Neuronal stem cell (in vitro differentiated cells): ENCODE results near the gene YBX3.

ENCODE experiments used
- DNase-seq: peaks from one replicate; pipeline ENCODE4 v3.0.0-alpha.2; 2013; ENCODE audit warnings: low spot score
- H2AFZ ChIP-seq: one replicate; pipeline ENCODE4 v1.6.1; 2013; ENCODE audit warnings: mild to moderate bottlenecking, low read length, inconsistent platforms
- H2AK5ac ChIP-seq: 2 replicates; pipeline ENCODE4 v1.6.1; 2013; ENCODE audit warnings: low read depth, mild to moderate bottlenecking, inconsistent platforms, low read length, moderate library complexity, mixed read lengths
- H2BK120ac ChIP-seq: 2 replicates; pipeline ENCODE4 v1.6.1; 2013; ENCODE audit warnings: low read depth, mild to moderate bottlenecking, inconsistent platforms, low read length, moderate library complexity, mixed read lengths
- H2BK12ac ChIP-seq: one replicate; pipeline ENCODE4 v1.6.1; 2013; ENCODE audit warnings: low read length, inconsistent platforms
- H2BK15ac ChIP-seq: 2 replicates; pipeline ENCODE4 v1.6.1; 2013; ENCODE audit warnings: mild to moderate bottlenecking, low read length, inconsistent platforms, mixed read lengths
- H2BK5ac ChIP-seq: one replicate; pipeline ENCODE4 v1.6.1; 2013; ENCODE audit warnings: inconsistent platforms, mild to moderate bottlenecking, low read length, moderate library complexity
- H3K14ac ChIP-seq: one replicate; pipeline ENCODE4 v1.6.1; 2013; ENCODE audit warnings: low read length, inconsistent platforms
- H3K18ac ChIP-seq: 2 replicates; pipeline ENCODE4 v1.6.1; 2013; ENCODE audit warnings: low read length, inconsistent platforms
- H3K23ac ChIP-seq: 2 replicates; pipeline ENCODE4 v1.6.1; 2013; ENCODE audit warnings: low read depth, mild to moderate bottlenecking, mixed read lengths, low read length, inconsistent platforms; ENCODE audit not compliant: poor library complexity
- H3K27ac ChIP-seq: replicated peaks from 3 replicates; pipeline ENCODE4 v1.5.1; 2013; ENCODE audit warnings: low read length, inconsistent platforms
- H3K27me3 ChIP-seq, 3 experiments: 2 replicates each; pipeline ENCODE4 v1.6.1; 2013; ENCODE audit warnings: low read length in 3 of 3, mild to moderate bottlenecking in 2 of 3, inconsistent platforms in 1 of 3, low read depth in 1 of 3, mixed read lengths in 1 of 3, moderate library complexity in 1 of 3; ENCODE audit not compliant: control insufficient read depth in 3 of 3, insufficient read depth in 3 of 3
- H3K36me3 ChIP-seq, 2 donors: replicated peaks in 1 of 2; 2 replicates each; pipeline ENCODE4 v1.6.1; 2013; ENCODE audit warnings: low read length in 2 of 2; ENCODE audit not compliant: control insufficient read depth in 2 of 2, insufficient read depth in 2 of 2
- H3K4ac ChIP-seq: 2 replicates; pipeline ENCODE4 v1.6.1; 2013; ENCODE audit warnings: inconsistent platforms, mild to moderate bottlenecking, low read length, moderate library complexity
- H3K4me1 ChIP-seq, 2 donors: 1 replicate in 1 of 2; 2 replicates in 1 of 2; pipeline ENCODE4 v1.6.1; 2013; ENCODE audit warnings: low read length in 2 of 2, low read depth in 1 of 2; ENCODE audit not compliant: control insufficient read depth in 2 of 2, insufficient read depth in 1 of 2
- H3K4me2 ChIP-seq: one replicate; pipeline ENCODE4 v1.6.1; 2013; ENCODE audit warnings: mild to moderate bottlenecking, low read length, inconsistent platforms; ENCODE audit not compliant: insufficient read depth, poor library complexity, severe bottlenecking
- H3K4me3 ChIP-seq, 2 donors: 2 replicates each; pipeline ENCODE4 v1.5.1; 2013; ENCODE audit warnings: low read length in 2 of 2, mild to moderate bottlenecking in 2 of 2, inconsistent platforms in 1 of 2, moderate library complexity in 1 of 2
- H3K79me1 ChIP-seq: one replicate; pipeline ENCODE4 v1.6.1; 2013; ENCODE audit warnings: low read depth, mild to moderate bottlenecking, inconsistent platforms, low read length, moderate library complexity
- H3K9ac ChIP-seq: one replicate; pipeline ENCODE4 v1.6.1; 2013; ENCODE audit warnings: mild to moderate bottlenecking, low read depth, low read length, inconsistent platforms; ENCODE audit not compliant: poor library complexity
- H3K9me3 ChIP-seq, 2 donors: replicated peaks in 1 of 2; 2 replicates each; pipeline versions ENCODE3 to v1.6.1; 2013; ENCODE audit warnings: low read length in 2 of 2, mild to moderate bottlenecking in 2 of 2, inconsistent platforms in 1 of 2, low read depth in 1 of 2, mixed read lengths in 1 of 2, moderate library complexity in 1 of 2; ENCODE audit not compliant: control insufficient read depth in 2 of 2, insufficient read depth in 1 of 2
- H4K8ac ChIP-seq: one replicate; pipeline ENCODE4 v1.6.1; 2013; ENCODE audit warnings: low read depth, mild to moderate bottlenecking, inconsistent platforms, low read length, moderate library complexity
- H4K91ac ChIP-seq: one replicate; pipeline ENCODE4 v1.6.1; 2013; ENCODE audit warnings: low read length, low read depth, mild to moderate bottlenecking, inconsistent platforms; ENCODE audit not compliant: poor library complexity
- WGBS, 2 donors: extraction: QIAGEN DNeasy Blood & Tissue Kit; methylation state at CpG; one replicate each; pipeline ENCODE4 v1.1.7; 2013; ENCODE audit warnings: missing lambda C conversion rate in 2 of 2, mixed read lengths in 1 of 2; ENCODE audit not compliant: insufficient read length in 2 of 2, insufficient replicate concordance in 1 of 2; ENCODE audit errors: extremely low coverage in 2 of 2; 5-methylcytosine and 5-hydroxymethylcytosine counted together

The YBX3 gene

GRCh38 chr12:10705655-10706054 is 17.5 kb downstream of the YBX3 start:
- H3K4me3 ChIP-seq: no peak overlapping the region
- H3K4me2 ChIP-seq: no peak overlapping the region
- H3K18ac ChIP-seq: no peak overlapping the region
- H2BK5ac ChIP-seq: no peak overlapping the region
- peaks cover 28 to 89% of the 10 kb centered on the region in 2 donors for H3K36me3 ChIP-seq
- no peaks in the 10 kb centered on the region for H3K79me1 ChIP-seq
- no peak overlapping the region for H2BK120ac ChIP-seq
- no peak overlapping the region for H2AK5ac ChIP-seq
- no peak overlapping the region for H3K23ac ChIP-seq
- H3K9ac ChIP-seq: no peak overlapping the region
- no peak overlapping the region for H4K91ac ChIP-seq
- no peak overlapping the region for H3K27ac ChIP-seq
- H2BK12ac ChIP-seq: no peak overlapping the region
- no peak for DNase-seq
- H3K14ac ChIP-seq: no peak overlapping the region
- no peak overlapping the region for H3K4ac ChIP-seq
- WGBS, 2 donors: no CpG with 5 or more reads among the region's 2 CpGs
- no peak overlapping the region for H4K8ac ChIP-seq
- H3K9me3 ChIP-seq: no peaks in the 10 kb centered on the region
- no peak overlapping the region for H2AFZ ChIP-seq
- no peak overlapping the region for H2BK15ac ChIP-seq
- no peaks in the 10 kb centered on the region for H3K4me1 ChIP-seq
- H3K27me3 ChIP-seq: no peaks in the 10 kb centered on the region

GRCh38 chr12:10701843-10702242 is 21.3 kb downstream of the YBX3 start:
- Histone ChIP-seq H3K23ac (no peak overlapping the region), H3K27me3 (no peaks in the 10 kb centered on the region), H2BK12ac (no peak overlapping the region), H3K4ac (no peak overlapping the region), H2AFZ (no peak overlapping the region), H2BK120ac (no peak overlapping the region), H3K4me1 (no peaks in the 10 kb centered on the region), H4K91ac (no peak overlapping the region), H2BK5ac (no peak overlapping the region), H2BK15ac (no peak overlapping the region), H4K8ac (no peak overlapping the region), H3K4me3 (no peak overlapping the region), H3K4me2 (no peak overlapping the region), H3K36me3 (peaks cover 27 to 89% of the 10 kb centered on the region in 2 donors), H3K79me1 (peaks cover 2% of the 10 kb centered on the region), H3K9me3 (no peaks in the 10 kb centered on the region), H3K14ac (no peak overlapping the region), H2AK5ac (no peak overlapping the region), H3K27ac (no peak overlapping the region), H3K18ac (no peak overlapping the region), H3K9ac (no peak overlapping the region)
- no CpG with 5 or more reads among the region's 14 CpGs for WGBS, 2 donors
- DNase-seq: no peak

- Histone ChIP-seq H3K4me1 (no peaks in the 10 kb centered on the region), H3K4me2 (no peak overlapping the region), H3K4me3 (no peak overlapping the region), H3K27ac (no peak overlapping the region), H4K91ac (no peak overlapping the region), H3K23ac (no peak overlapping the region), H3K4ac (no peak overlapping the region), H3K9ac (no peak overlapping the region), H2AK5ac (no peak overlapping the region), H3K18ac (no peak overlapping the region), H3K9me3 (no peaks in the 10 kb centered on the region), H2AFZ (no peak overlapping the region), H3K27me3 (no peaks in the 10 kb centered on the region), H3K36me3 (peaks cover 25 to 85% of the 10 kb centered on the region in 2 donors), H3K79me1 (peaks cover 2% of the 10 kb centered on the region), H2BK5ac (no peak overlapping the region), H2BK15ac (no peak overlapping the region), H3K14ac (no peak overlapping the region), H2BK120ac (no peak overlapping the region), H2BK12ac (no peak overlapping the region), H4K8ac (no peak overlapping the region)
- 100% methylated on average over 1 of the region's 3 CpGs; no CpG with 5 or more reads in 1 of the 2 donors for WGBS, 2 donors
- no peak for DNase-seq
Observed at GRCh38 chr12:10701131-10701681, 21.9 kb downstream of the YBX3 start.

- Histone ChIP-seq H3K36me3 (peaks cover 20 to 83% of the 10 kb centered on the region in 2 donors), H3K4me3 (no peak overlapping the region), H2BK5ac (no peak overlapping the region), H2BK12ac (no peak overlapping the region), H2BK120ac (no peak overlapping the region), H2AK5ac (no peak overlapping the region), H3K23ac (no peak overlapping the region), H3K9me3 (no peaks in the 10 kb centered on the region), H4K91ac (no peak overlapping the region), H3K9ac (no peak overlapping the region), H3K4me2 (no peak overlapping the region), H4K8ac (no peak overlapping the region), H3K4me1 (no peaks in the 10 kb centered on the region), H3K14ac (no peak overlapping the region), H3K27ac (no peak overlapping the region), H3K79me1 (peaks cover 2% of the 10 kb centered on the region), H3K18ac (no peak overlapping the region), H2BK15ac (no peak overlapping the region), H2AFZ (no peak overlapping the region), H3K4ac (no peak overlapping the region), H3K27me3 (no peaks in the 10 kb centered on the region)
- no CpG with 5 or more reads among the region's 3 CpGs for WGBS, 2 donors
- no peak for DNase-seq
Observed at GRCh38 chr12:10700581-10700980, 22.5 kb downstream of the YBX3 start.
